H9 (cell line): ENCODE results near the gene CD59. TPM values are rescaled to one million over a fixed set of nuclear protein-coding genes. Genes with fewer than 3 reads are reported as not detected.

ENCODE experiments used
- DNase-seq: peaks from one replicate; pipeline ENCODE4 v3.0.0-alpha.2; 2017
- H2AFZ ChIP-seq: one replicate; pipeline ENCODE4 v1.6.1; 2013; ENCODE audit warnings: mild to moderate bottlenecking, low read length, control low read depth, moderate library complexity
- H2AK5ac ChIP-seq: 2 replicates; pipeline ENCODE4 v1.6.1; 2013; ENCODE audit warnings: low read length, control low read depth, mixed read lengths; ENCODE audit not compliant: insufficient read length
- H2BK120ac ChIP-seq: one replicate; pipeline ENCODE4 v1.6.1; 2013; ENCODE audit warnings: low read depth, mild to moderate bottlenecking, low read length, control low read depth, inconsistent platforms; ENCODE audit not compliant: poor library complexity, severe bottlenecking
- H2BK12ac ChIP-seq: 2 replicates; pipeline ENCODE4 v1.6.1; 2013; ENCODE audit warnings: low read length, control low read depth, mixed read lengths, low read depth; ENCODE audit not compliant: insufficient read length
- H2BK15ac ChIP-seq: 2 replicates; pipeline ENCODE4 v1.6.1; 2013; ENCODE audit warnings: low read depth, low read length, control low read depth
- H2BK20ac ChIP-seq: one replicate; pipeline ENCODE4 v1.6.1; 2013; ENCODE audit warnings: low read depth, mild to moderate bottlenecking, low read length, control low read depth, inconsistent platforms; ENCODE audit not compliant: poor library complexity, severe bottlenecking
- H2BK5ac ChIP-seq: 2 replicates; pipeline ENCODE4 v1.6.1; 2013; ENCODE audit warnings: low read length, control low read depth, mixed read lengths; ENCODE audit not compliant: insufficient read length
- H3K14ac ChIP-seq: 2 replicates; pipeline ENCODE4 v1.6.1; 2013; ENCODE audit warnings: low read length, control low read depth; ENCODE audit not compliant: insufficient read depth
- H3K18ac ChIP-seq: 2 replicates; pipeline ENCODE4 v1.6.1; 2013; ENCODE audit warnings: low read depth, mild to moderate bottlenecking, mixed read lengths, low read length, control low read depth; ENCODE audit not compliant: insufficient read length
- H3K23ac ChIP-seq: 2 replicates; pipeline ENCODE4 v1.6.1; 2013; ENCODE audit warnings: low read length, control low read depth, mixed read lengths, low read depth; ENCODE audit not compliant: insufficient read length
- H3K23me2 ChIP-seq: 2 replicates; pipeline ENCODE4 v1.6.1; 2013; ENCODE audit warnings: low read depth, mild to moderate bottlenecking, mixed read lengths, low read length, control low read depth; ENCODE audit not compliant: insufficient read length, poor library complexity, severe bottlenecking
- H3K27ac ChIP-seq: 2 replicates; pipeline ENCODE4 v1.5.1; 2013; ENCODE audit warnings: low read length, control low read depth, mixed read lengths, low read depth; ENCODE audit not compliant: insufficient read length
- H3K27me3 ChIP-seq: 2 replicates; pipeline ENCODE4 v1.6.1; 2013; ENCODE audit warnings: low read length, control low read depth, inconsistent platforms; ENCODE audit not compliant: insufficient read depth
- H3K4ac ChIP-seq: 2 replicates; pipeline ENCODE4 v1.6.1; 2013; ENCODE audit warnings: low read depth, mild to moderate bottlenecking, control low read depth, inconsistent platforms, low read length, moderate library complexity
- H3K4me1 ChIP-seq: 2 replicates; pipeline ENCODE4 v1.6.1; 2013; ENCODE audit warnings: low read length, control low read depth, inconsistent platforms; ENCODE audit not compliant: insufficient read depth
- H3K4me2 ChIP-seq: 2 replicates; pipeline ENCODE4 v1.6.1; 2013; ENCODE audit warnings: low read length, control low read depth, mixed read lengths; ENCODE audit not compliant: insufficient read length, insufficient read depth
- H3K56ac ChIP-seq: 2 replicates; pipeline ENCODE4 v1.6.1; 2013; ENCODE audit warnings: low read depth, mild to moderate bottlenecking, mixed read lengths, low read length, control low read depth; ENCODE audit not compliant: insufficient read length
- H3K79me1 ChIP-seq: 2 replicates; pipeline ENCODE4 v1.6.1; 2013; ENCODE audit warnings: low read depth, mild to moderate bottlenecking, moderate library complexity, low read length, control low read depth, inconsistent platforms; ENCODE audit not compliant: insufficient read depth, poor library complexity, severe bottlenecking
- H3K79me2 ChIP-seq: 2 replicates; pipeline ENCODE4 v1.6.1; 2013; ENCODE audit warnings: low read length, control low read depth, inconsistent platforms; ENCODE audit not compliant: insufficient read depth
- H3K9ac ChIP-seq: 2 replicates; pipeline ENCODE4 v1.6.1; 2013; ENCODE audit warnings: low read length, control low read depth, mixed read lengths; ENCODE audit not compliant: insufficient read length; ENCODE audit errors: extremely low read depth
- H3K9me3 ChIP-seq: one replicate; pipeline ENCODE4 v1.6.1; 2013; ENCODE audit warnings: low read depth, low read length, inconsistent platforms; ENCODE audit not compliant: control insufficient read depth
- H3T11ph ChIP-seq: one replicate; pipeline ENCODE4 v1.6.1; 2013; ENCODE audit warnings: mild to moderate bottlenecking, low read length, control low read depth, inconsistent platforms
- H4K20me1 ChIP-seq: one replicate; pipeline ENCODE4 v1.6.1; 2013; ENCODE audit not compliant: control insufficient read depth, insufficient read length, insufficient read depth
- H4K5ac ChIP-seq: 2 replicates; pipeline ENCODE4 v1.6.1; 2013; ENCODE audit warnings: low read depth, mild to moderate bottlenecking, mixed read lengths, low read length, control low read depth; ENCODE audit not compliant: insufficient read length
- H4K8ac ChIP-seq: replicated peaks from 2 replicates; pipeline ENCODE4 v1.6.1; 2013; ENCODE audit warnings: low read length, control low read depth, mixed read lengths, low read depth; ENCODE audit not compliant: insufficient read length
- H4K91ac ChIP-seq: 2 replicates; pipeline ENCODE4 v1.6.1; 2013; ENCODE audit warnings: low read depth, mild to moderate bottlenecking, moderate library complexity, mixed read lengths, low read length, control low read depth; ENCODE audit not compliant: insufficient read length
- H3K27ac Mint-ChIP-seq, 3 experiments: 2 replicates in 2 of 3; 3 replicates in 1 of 3; pipeline ENCODE4 v1.8.0; 2020 to 2021; ENCODE audit warnings: mixed read lengths in 3 of 3, mild to moderate bottlenecking in 1 of 3, moderate library complexity in 1 of 3
- H3K27me3 Mint-ChIP-seq: 2 replicates; pipeline ENCODE4 v1.8.0; 2021; ENCODE audit warnings: low read depth, mild to moderate bottlenecking, moderate library complexity, mixed read lengths
- H3K36me3 Mint-ChIP-seq, 3 experiments: 2 replicates in 2 of 3; 3 replicates in 1 of 3; pipeline ENCODE4 v1.8.0; 2020 to 2021; ENCODE audit warnings: low read depth in 3 of 3, mixed read lengths in 3 of 3; ENCODE audit not compliant: insufficient read depth in 1 of 3
- H3K4me1 Mint-ChIP-seq, 2 experiments: 2 replicates each; pipeline ENCODE4 v1.8.0; 2020; ENCODE audit warnings: mixed read lengths in 2 of 2
- H3K4me3 Mint-ChIP-seq, 2 experiments: 2 replicates in 1 of 2; 3 replicates in 1 of 2; pipeline ENCODE4 v1.8.0; 2020 to 2021; ENCODE audit warnings: mild to moderate bottlenecking in 2 of 2, mixed read lengths in 2 of 2, moderate library complexity in 1 of 2
- H3K9me3 Mint-ChIP-seq, 2 experiments: 2 replicates in 1 of 2; 3 replicates in 1 of 2; pipeline ENCODE4 v1.8.0; 2020; ENCODE audit warnings: mild to moderate bottlenecking in 2 of 2, mixed read lengths in 2 of 2, moderate library complexity in 1 of 2
- WGBS: extraction: QIAGEN DNeasy Blood & Tissue Kit; methylation state at CpG from one replicate; pipeline ENCODE4 v1.1.7; 2013; ENCODE audit warnings: missing lambda C conversion rate, low lambda C conversion rate, mixed read lengths; ENCODE audit not compliant: insufficient read length; ENCODE audit errors: extremely low coverage; 5-methylcytosine and 5-hydroxymethylcytosine counted together
- total RNA-seq: library from RNA; stranded (reverse); gene quantifications from 2 replicates; pipeline ENCODE4 v1.2.1, GENCODE V29; 2021
- TF ChIP-seq, protein P1 (sequence below): fragments of 200-600 bp; sonication (generic); conservative IDR thresholded peaks from 3 replicates; pipeline ENCODE4 v1.8.0; 2021; ENCODE audit warnings: antibody characterized with exemption, mild to moderate bottlenecking

Gene CD59
- total RNA-seq, 1 experiment from 2014 or later: 91.5 TPM

DNA sequence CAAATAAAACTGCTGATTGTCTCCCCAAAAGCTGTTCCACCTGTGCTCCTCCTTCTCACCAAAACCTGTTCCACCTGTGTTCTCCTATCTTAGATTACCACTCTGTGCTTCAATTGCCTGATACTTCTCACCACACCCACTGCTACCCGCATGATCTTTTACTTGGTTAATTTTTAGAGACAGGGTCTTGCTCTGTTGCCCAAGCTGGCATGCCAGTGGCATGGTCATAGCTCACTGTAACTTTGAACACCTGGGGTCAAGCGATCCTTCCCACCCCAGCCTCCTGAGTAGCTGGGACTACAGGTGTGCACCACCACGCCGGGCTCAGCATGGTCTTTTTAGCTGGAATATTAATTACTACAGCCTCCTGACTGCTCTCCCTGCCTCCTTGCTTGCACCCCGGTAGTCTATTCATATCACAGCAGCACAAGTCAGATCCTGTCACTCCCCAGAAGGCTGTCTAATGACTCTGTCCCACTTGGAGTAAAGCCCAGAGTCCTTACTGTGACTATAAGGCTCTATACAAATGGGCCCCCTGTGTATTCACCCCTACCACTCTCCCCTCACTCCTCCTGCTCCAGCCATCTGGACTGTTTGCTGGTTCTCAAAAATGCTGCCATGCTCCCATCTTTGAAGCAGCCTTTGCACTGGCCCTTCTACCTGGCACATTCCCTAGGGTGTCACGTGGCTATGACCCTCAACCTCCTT lies 39.1 kb downstream of the CD59 start:
- Histone ChIP-seq H3K79me2 (no peaks in the 10 kb centered on the region), H4K5ac (no peak overlapping the region), H2AFZ (no peak overlapping the region), H3K56ac (no peak overlapping the region), H3K27ac (no peak overlapping the region), H3K23ac (no peak overlapping the region), H4K20me1 (no peaks in the 10 kb centered on the region), H4K8ac (no peak overlapping the region), H2BK5ac (no peak overlapping the region), H4K91ac (no peak overlapping the region), H3K27me3 (no peaks in the 10 kb centered on the region), H3T11ph (no peak overlapping the region), H2BK20ac (no peak overlapping the region), H3K4ac (no peak overlapping the region), H2BK15ac (no peak overlapping the region), H3K9me3 (no peaks in the 10 kb centered on the region), H3K23me2 (peaks cover 5% of the 10 kb centered on the region), H3K9ac (no peak overlapping the region), H3K79me1 (no peaks in the 10 kb centered on the region), H2BK120ac (no peak overlapping the region), H2AK5ac (no peak overlapping the region), H3K18ac (no peak overlapping the region), H2BK12ac (no peak overlapping the region), H3K4me1 (peaks cover 5% of the 10 kb centered on the region; the same call in 1 of the 2 replicates), H3K14ac (no peak overlapping the region), H3K4me2 (no peak overlapping the region)
- no peaks in the 10 kb centered on the region for H3K9me3 Mint-ChIP-seq
- H3K4me1 Mint-ChIP-seq: peaks cover 41 to 48% of the 10 kb centered on the region in 2 experiments
- WGBS: no CpG with 5 or more reads among the region's 6 CpGs
- no peak overlapping the region for H3K4me3 Mint-ChIP-seq
- TF ChIP-seq, protein P1, sequence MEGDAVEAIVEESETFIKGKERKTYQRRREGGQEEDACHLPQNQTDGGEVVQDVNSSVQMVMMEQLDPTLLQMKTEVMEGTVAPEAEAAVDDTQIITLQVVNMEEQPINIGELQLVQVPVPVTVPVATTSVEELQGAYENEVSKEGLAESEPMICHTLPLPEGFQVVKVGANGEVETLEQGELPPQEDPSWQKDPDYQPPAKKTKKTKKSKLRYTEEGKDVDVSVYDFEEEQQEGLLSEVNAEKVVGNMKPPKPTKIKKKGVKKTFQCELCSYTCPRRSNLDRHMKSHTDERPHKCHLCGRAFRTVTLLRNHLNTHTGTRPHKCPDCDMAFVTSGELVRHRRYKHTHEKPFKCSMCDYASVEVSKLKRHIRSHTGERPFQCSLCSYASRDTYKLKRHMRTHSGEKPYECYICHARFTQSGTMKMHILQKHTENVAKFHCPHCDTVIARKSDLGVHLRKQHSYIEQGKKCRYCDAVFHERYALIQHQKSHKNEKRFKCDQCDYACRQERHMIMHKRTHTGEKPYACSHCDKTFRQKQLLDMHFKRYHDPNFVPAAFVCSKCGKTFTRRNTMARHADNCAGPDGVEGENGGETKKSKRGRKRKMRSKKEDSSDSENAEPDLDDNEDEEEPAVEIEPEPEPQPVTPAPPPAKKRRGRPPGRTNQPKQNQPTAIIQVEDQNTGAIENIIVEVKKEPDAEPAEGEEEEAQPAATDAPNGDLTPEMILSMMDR: no peak
- H3K36me3 Mint-ChIP-seq: no peaks in the 10 kb centered on the region
- H3K27ac Mint-ChIP-seq: no peak overlapping the region
- DNase-seq: no peak
- peaks cover 19% of the 10 kb centered on the region for H3K27me3 Mint-ChIP-seq
